Testis (tissue), 3 donors: ENCODE results near the gene GPAT2. TPM values are rescaled to one million over a fixed set of nuclear protein-coding genes. Genes with fewer than 3 reads are reported as not detected.
"Not testable (repeated sequence)": the region's sequence is repeated elsewhere in the genome, so short reads cannot be mapped to it uniquely, and the experiment has no call there.

Source experiments
- DNase-seq: peaks from one replicate; pipeline ENCODE4 v3.0.0-alpha.2; 2019
- H3K27ac ChIP-seq, 2 donors: fragments of 200-600 bp; sonication (generic); one replicate each; pipeline ENCODE4 v1.5.1; 2019
- H3K27me3 ChIP-seq: fragments of 200-600 bp; sonication (generic); one replicate; pipeline ENCODE4 v1.5.1; 2019
- H3K36me3 ChIP-seq: fragments of 200-600 bp; sonication (generic); one replicate; pipeline ENCODE4 v1.5.1; 2017; ENCODE audit warnings: low read depth; ENCODE audit errors: missing control alignments
- H3K4me1 ChIP-seq: fragments of 200-600 bp; sonication (generic); one replicate; pipeline ENCODE4 v1.5.1; 2019
- H3K4me3 ChIP-seq, 2 donors: fragments of 200-600 bp; sonication (generic); one replicate each; pipeline ENCODE4 v1.5.1; 2017 to 2019
- H3K9me3 ChIP-seq: fragments of 200-600 bp; sonication (generic); one replicate; pipeline ENCODE4 v1.5.1; 2017
- WGBS, 2 donors: methylation state at CpG; one replicate each; pipeline ENCODE4 v1.1.5; 2018; 5-methylcytosine and 5-hydroxymethylcytosine counted together
- intact Hi-C: fragments of 100-400 bp; cut with DNase I; formaldehyde crosslinking; loops from one replicate; pipeline ENCODE4 v1.15.1; 2023; ENCODE audit warnings: low total_unique reads
- polyA plus RNA-seq: library from polyadenylated mRNA; stranded (reverse); fragments of 350-450 nt; fragmentation: Illumina TruSeq; extraction: RNeasy Lipid Tissue Mini Kit (QIAGEN cat#74804); gene quantifications from one replicate; pipeline ENCODE4 v1.2.3, GENCODE V29; 2014; ENCODE audit warnings: low read depth, low replicate concordance; ENCODE audit not compliant: insufficient read depth
- total RNA-seq, 2 donors: library from RNA; depleted of rRNA; stranded (reverse); fragments of >200 nt; gene quantifications; one replicate each; pipeline ENCODE4 v1.2.3, GENCODE V29; 2016
- TF ChIP-seq, protein P1 (sequence below), 3 experiments: fragments of 450-650 bp in 2 of 3; fragments of 200-600 bp in 1 of 3; sonication (generic) in 1 of 3; IDR thresholded peaks; one replicate each; pipeline ENCODE4 v1.5.1; 2016 to 2019; ENCODE audit warnings: antibody characterized with exemption in 3 of 3, mild to moderate bottlenecking in 2 of 3, moderate library complexity in 1 of 3

GPAT2 gene
- total and polyA plus RNA-seq, 3 donors from 2014 or later = 20.5 to 38.9 (median 23.5) TPM

DNA sequence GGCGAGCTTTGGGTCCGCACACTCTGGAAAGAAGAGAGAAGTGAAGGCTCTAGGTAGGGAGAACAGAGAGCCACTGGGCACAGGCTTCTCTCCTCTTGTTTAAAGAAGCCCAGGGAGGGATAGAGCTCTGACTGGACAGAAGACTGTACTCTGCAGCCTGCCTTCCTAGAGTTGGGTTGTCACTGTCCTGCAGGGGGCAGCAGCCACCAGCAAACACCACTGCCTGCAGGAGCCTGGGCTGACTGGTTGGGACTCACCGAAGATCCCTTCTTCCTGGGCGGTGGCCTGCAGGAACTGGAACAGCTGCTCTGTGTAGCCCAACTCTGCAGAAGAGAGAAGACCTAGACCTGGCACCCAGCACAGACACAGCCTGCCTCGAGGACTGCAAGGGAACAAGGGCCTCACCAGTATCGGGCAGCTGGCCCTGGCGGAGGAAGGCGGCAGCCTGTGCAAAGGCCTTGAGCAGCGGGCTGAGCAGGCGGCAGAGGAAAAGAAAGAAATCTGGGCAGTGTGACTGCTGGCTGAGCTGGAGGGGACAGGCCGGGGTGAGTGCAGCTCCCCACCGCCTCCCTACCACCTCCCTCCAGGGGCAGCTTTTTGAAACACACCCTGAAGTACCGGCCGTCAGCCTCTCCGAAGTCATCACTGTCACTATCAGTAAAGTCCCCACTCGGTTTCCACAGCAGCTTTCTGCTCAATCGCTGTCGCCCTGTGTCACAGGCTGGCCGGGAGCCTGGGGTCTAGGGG lies 11.8 kb downstream of the GPAT2 start:
- TF ChIP-seq, protein P1, sequence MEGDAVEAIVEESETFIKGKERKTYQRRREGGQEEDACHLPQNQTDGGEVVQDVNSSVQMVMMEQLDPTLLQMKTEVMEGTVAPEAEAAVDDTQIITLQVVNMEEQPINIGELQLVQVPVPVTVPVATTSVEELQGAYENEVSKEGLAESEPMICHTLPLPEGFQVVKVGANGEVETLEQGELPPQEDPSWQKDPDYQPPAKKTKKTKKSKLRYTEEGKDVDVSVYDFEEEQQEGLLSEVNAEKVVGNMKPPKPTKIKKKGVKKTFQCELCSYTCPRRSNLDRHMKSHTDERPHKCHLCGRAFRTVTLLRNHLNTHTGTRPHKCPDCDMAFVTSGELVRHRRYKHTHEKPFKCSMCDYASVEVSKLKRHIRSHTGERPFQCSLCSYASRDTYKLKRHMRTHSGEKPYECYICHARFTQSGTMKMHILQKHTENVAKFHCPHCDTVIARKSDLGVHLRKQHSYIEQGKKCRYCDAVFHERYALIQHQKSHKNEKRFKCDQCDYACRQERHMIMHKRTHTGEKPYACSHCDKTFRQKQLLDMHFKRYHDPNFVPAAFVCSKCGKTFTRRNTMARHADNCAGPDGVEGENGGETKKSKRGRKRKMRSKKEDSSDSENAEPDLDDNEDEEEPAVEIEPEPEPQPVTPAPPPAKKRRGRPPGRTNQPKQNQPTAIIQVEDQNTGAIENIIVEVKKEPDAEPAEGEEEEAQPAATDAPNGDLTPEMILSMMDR (IDR thresholded peaks at IDR 0.05) = peak; percentile 74 to 88 (median 78)
- H3K27ac ChIP-seq, H3K4me1 ChIP-seq, H3K27me3 ChIP-seq, intact Hi-C loops, H3K36me3 ChIP-seq, H3K9me3 ChIP-seq, H3K4me3 ChIP-seq: not testable (repeated sequence)
- WGBS, 2 donors = 53 to 76% methylated on average over 2 to 18 of the region's 19 CpGs
- peak; percentile 92 for DNase-seq

DNA sequence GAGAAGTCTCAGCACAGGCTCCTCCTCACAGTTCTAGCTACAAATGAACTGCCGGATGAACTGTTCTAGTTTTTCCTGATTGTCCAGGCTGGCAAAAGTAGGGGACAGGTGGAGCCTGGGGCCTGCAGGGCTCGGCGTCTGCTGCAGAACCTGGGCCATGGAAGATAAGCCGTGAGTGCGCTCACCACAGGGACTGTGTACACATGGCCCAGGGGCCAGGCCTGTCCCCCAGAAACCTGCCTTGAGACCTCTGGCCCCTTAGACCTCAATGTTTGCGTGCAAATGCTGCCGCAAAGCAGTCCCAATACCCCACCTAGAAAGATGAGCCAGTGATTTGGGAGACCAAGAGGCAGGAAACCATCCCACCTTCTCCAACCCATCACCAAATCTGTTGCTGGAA lies 12.6 kb downstream of the GPAT2 start:
- 88 to 90% methylated on average over 3 to 7 of the region's 7 CpGs for WGBS, 2 donors
- intact Hi-C loops, H3K4me1 ChIP-seq, H3K27me3 ChIP-seq, DNase-seq, H3K4me3 ChIP-seq, H3K27ac ChIP-seq, H3K36me3 ChIP-seq, H3K9me3 ChIP-seq: not testable (repeated sequence)

DNA sequence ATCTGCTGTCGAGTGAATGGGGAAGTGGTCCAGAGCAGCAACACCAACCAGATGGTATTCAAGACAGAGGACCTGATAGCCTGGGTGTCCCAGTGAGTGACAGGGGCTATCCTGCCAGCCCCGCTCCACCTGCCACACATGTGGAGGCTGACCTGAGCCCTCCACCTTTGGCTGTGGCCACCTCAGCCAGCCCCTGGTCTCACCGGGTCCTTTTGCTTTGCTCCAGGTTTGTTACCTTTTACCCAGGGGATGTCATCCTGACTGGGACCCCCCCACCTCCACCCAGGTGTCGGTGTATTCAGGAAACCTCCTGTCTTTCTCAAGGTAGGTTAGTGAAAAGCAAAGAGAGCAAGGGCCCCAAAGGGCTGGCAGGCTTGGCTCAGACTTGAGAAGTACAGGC lies 13.6 kb downstream of the GPAT2 start:
- WGBS, 2 donors = 90 to 94% methylated on average over 4 of the region's 4 CpGs
- intact Hi-C loops, H3K4me1 ChIP-seq, DNase-seq, H3K36me3 ChIP-seq, H3K9me3 ChIP-seq, H3K27me3 ChIP-seq, H3K27ac ChIP-seq, H3K4me3 ChIP-seq: not testable (repeated sequence)

DNA sequence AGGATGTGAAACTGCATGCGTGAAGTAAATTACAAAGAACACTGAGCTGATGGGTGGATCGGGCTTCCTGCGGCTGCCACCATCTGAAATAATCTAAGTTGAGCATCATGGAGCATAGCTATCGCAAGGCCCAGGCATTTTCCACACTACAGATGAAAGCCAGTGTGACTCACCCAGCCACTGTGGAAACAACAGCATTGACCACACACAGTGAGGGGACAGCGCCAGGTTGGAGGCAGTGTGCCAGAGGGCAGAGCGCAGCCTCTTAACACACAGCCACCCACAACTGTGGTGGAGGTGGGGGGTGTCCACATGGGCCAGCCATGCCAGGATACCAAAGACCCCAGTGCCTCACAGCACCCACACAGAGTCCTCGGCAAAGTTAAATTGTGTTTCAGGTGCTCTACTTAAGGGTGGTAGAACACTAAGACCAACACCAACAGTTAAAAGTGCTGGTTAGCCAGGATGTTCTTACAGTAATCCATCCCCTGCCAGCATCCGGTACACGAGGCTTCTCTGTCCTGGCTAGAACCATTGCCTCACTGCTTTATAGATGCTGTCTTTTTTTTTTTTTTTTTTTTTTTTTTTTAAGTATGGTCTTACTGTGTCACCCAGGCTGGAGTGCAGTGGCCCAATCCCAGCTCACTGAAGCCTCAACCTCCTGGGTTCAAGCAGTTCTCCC lies 14.7 kb downstream of the GPAT2 start:
- DNase-seq = peak; percentile 56
- H3K9me3 ChIP-seq, intact Hi-C loops, H3K4me3 ChIP-seq, H3K36me3 ChIP-seq, H3K4me1 ChIP-seq, H3K27ac ChIP-seq, H3K27me3 ChIP-seq: not testable (repeated sequence)
- 56 to 57% methylated on average over 3 of the region's 9 CpGs for WGBS, 2 donors

DNA sequence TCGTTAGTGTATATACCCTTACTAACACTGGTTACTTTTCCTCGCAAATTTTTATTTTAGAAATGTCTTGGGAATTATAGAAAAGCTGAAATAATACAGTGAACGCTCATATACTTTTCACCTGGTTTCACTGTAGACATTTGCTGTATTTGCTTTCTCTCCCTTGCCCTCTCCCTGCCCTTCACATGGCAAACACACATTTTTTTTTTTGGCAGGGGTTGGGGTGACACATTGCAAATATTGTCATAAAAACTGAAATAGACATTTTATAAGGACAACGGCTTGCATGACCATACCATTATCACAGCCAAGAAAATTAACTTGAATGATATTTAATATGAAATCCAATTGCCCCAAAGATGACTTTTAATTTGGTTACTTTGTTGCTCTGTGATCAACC lies 18.4 kb downstream of the GPAT2 start:
- intact Hi-C loops, H3K4me3 ChIP-seq, H3K9me3 ChIP-seq, H3K27me3 ChIP-seq, H3K4me1 ChIP-seq, H3K27ac ChIP-seq, H3K36me3 ChIP-seq, DNase-seq: not testable (repeated sequence)
- WGBS, 2 donors = 78 to 88% methylated on average over 4 of the region's 4 CpGs

DNA sequence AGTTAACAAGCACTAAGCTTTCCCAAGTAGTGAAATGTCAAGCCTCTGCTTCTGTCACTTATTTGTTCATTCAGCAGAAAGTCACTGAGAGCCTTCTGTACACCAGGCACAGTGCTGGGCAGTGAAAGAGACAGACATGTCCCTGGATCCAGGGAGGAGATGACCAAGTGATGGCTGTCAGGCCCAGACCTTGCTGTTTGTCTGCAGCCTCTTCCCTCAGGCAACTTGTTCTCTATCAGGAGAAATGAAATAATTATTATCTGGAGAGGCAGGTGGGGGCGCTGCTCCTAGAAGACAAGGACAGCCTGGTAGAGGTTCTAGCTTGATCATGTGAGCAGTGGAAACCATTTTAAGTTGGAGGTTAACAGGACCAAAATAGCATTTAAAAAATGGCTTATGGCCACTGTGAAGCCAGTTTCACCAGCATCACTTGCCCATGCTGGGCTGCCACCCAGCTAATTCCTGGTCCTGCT lies 21.9 kb downstream of the GPAT2 start:
- H3K36me3 ChIP-seq, H3K4me1 ChIP-seq, H3K4me3 ChIP-seq, H3K27ac ChIP-seq, H3K9me3 ChIP-seq, DNase-seq, intact Hi-C loops, H3K27me3 ChIP-seq: not testable (repeated sequence)
- WGBS, 2 donors = 60 to 79% methylated on average over 1 of the region's 1 CpG

DNA sequence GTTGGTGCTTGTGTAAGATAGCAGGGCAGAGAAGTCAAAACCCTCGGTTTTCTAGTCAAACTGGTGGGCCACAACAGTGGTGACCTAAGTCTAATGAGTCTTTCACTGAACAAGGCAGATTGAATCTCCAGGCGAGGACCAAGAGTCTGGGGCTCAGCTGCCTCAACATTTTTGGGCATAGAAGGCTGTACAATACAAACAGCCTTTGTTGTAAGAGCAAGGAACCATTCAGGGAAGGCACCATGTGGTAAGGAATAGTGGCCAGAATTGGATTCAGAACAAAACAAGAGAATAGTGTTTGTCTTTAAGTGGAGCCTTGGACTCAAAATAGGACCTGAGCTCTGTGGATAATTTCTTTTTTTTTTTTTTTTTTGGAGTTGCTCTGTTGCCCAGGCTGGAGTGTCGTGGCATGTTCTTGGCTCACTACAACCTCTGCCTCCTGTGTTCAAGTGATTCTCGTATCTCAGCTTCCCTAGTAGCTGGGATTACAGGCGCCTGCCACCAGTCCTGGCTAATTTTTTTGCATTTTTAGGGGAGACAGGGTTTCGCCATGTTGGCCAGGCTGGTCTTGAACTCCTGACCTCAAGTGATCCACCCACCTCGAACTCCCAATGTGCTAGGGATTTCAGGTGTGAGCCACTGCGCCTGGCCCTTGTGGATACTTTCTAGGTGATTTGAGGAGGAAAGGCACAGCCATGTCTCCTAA lies 22.5 kb downstream of the GPAT2 start:
- H3K27me3 ChIP-seq, intact Hi-C loops, H3K9me3 ChIP-seq, H3K4me3 ChIP-seq, H3K4me1 ChIP-seq, H3K27ac ChIP-seq, DNase-seq, H3K36me3 ChIP-seq: not testable (repeated sequence)
- WGBS, 2 donors = 87 to 88% methylated on average over 8 of the region's 8 CpGs

DNA sequence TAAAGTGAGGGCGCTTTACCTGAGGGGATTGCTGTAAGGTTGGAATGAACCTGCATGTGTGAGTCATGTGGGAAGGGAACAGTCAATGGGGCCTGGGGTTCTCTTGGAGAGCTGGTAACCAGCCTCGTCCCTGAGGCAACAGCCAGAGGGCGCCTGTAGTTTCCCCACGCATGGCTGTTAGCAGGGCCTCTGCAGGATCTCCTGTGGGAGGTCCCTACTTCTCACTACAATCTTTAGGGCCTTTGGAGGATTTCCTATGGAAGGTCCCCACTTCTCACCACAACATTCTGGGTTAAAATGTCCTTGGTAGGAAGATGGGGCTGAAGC lies 23.6 kb downstream of the GPAT2 start:
- peak; percentile 45 for DNase-seq
- whole genome bisulfite sequencing, 2 donors = 0 to 35% methylated on average over 1 to 4 of the region's 4 CpGs

More for the DNA sequence above, 23.6 kb downstream of the GPAT2 start:
- H3K36me3 ChIP-seq, H3K4me3 ChIP-seq, H3K9me3 ChIP-seq, H3K4me1 ChIP-seq, H3K27ac ChIP-seq, intact Hi-C loops, H3K27me3 ChIP-seq: not testable (repeated sequence)
